GM18507 (cell line): Measurements from ENCODE around the gene PDE6A.
"Not testable (repeated sequence)": the region's sequence is repeated elsewhere in the genome, so short reads cannot be mapped to it uniquely, and the experiment has no call there.

Experiments
- DNase-seq: peaks from one replicate; pipeline ENCODE4 v3.0.0; 2011; ENCODE audit warnings: low read depth; ENCODE audit not compliant: insufficient read length; ENCODE audit errors: extremely low spot score
- FAIRE-seq: peaks from 2 replicates; lab custom pipeline; 2011; peaks lifted over from hg19 to GRCh38; lab: Jason Lieb, UNC

Gene PDE6A

GRCh38 chr5:149873896-149874295 is 70.7 kb downstream of the PDE6A start:
- no peak for FAIRE-seq
- DNase-seq, result no peak

- FAIRE-seq, result no peak
- DNase-seq, result no peak
These were observed 72.1 kb downstream of the PDE6A start for GRCh38 chr5:149872351-149873040.

GRCh38 chr5:149871471-149871870 is 73.1 kb downstream of the PDE6A start:
- FAIRE-seq, result no peak

GRCh38 chr5:149870697-149871096 is 73.9 kb downstream of the PDE6A start:
- no peak for DNase-seq
- FAIRE-seq, result no peak

More at GRCh38 chr5:149871471-149871870, 73.1 kb downstream of the PDE6A start:
- no peak for DNase-seq

- FAIRE-seq (no peak), DNase-seq (no peak)
These were observed 74.4 kb downstream of the PDE6A start for GRCh38 chr5:149870232-149870631.

- FAIRE-seq (no peak), DNase-seq (no peak)
These were observed 75.2 kb downstream of the PDE6A start for GRCh38 chr5:149869411-149869821.

- FAIRE-seq, result no peak
- no peak for DNase-seq
These were observed 78.8 kb downstream of the PDE6A start for GRCh38 chr5:149865746-149866145.

- DNase-seq (no peak), FAIRE-seq (no peak)
These were observed 80.8 kb downstream of the PDE6A start for GRCh38 chr5:149863830-149864229.

GRCh38 chr5:149863176-149863575 is 81.4 kb downstream of the PDE6A start:
- DNase-seq (no peak), FAIRE-seq (no peak)

- DNase-seq, result peak; percentile 12
- FAIRE-seq, result peak; percentile 87
These were observed 83.7 kb downstream of the PDE6A start for GRCh38 chr5:149860801-149861322.

GRCh38 chr5:149859746-149860145 is 84.8 kb downstream of the PDE6A start:
- DNase-seq, result no peak
- no peak for FAIRE-seq

- DNase-seq, FAIRE-seq: not testable (repeated sequence)
These were observed 86.1 kb downstream of the PDE6A start for GRCh38 chr5:149858481-149858880.

- no peak for FAIRE-seq
- no peak for DNase-seq
These were observed 87.1 kb downstream of the PDE6A start for GRCh38 chr5:149857499-149857898.

- DNase-seq (no peak), FAIRE-seq (no peak)
These were observed 89.2 kb downstream of the PDE6A start for GRCh38 chr5:149855366-149855765.

- no peak for DNase-seq
- no peak for FAIRE-seq
These were observed 89.7 kb downstream of the PDE6A start for GRCh38 chr5:149854866-149855265.

- FAIRE-seq, result no peak
These were observed 90.9 kb downstream of the PDE6A start for GRCh38 chr5:149853701-149854100.

GRCh38 chr5:149853331-149853648 is 91.3 kb downstream of the PDE6A start:
- FAIRE-seq, result no peak

More at GRCh38 chr5:149853701-149854100, 90.9 kb downstream of the PDE6A start:
- DNase-seq, result no peak

GRCh38 chr5:149852641-149853330 is 91.8 kb downstream of the PDE6A start:
- DNase-seq (peak; percentile 20), FAIRE-seq (peak; percentile 80)

More at GRCh38 chr5:149853331-149853648, 91.3 kb downstream of the PDE6A start:
- DNase-seq, result no peak

GRCh38 chr5:149851211-149851610 is 93.4 kb downstream of the PDE6A start:
- FAIRE-seq (no peak), DNase-seq (no peak)

GRCh38 chr5:149849966-149850910 is 94.4 kb downstream of the PDE6A start:
- FAIRE-seq (no peak), DNase-seq (no peak)
